ENCODE results near the gene TEX52. TPM values are rescaled to one million over a fixed set of nuclear protein-coding genes. Genes with fewer than 3 reads are reported as not detected.

TEX52 gene
- polyA plus RNA-seq, 1 donor (not counting 4 experiments of a cell fraction or from before 2014, with no cell fraction given) = not detected

DNA sequence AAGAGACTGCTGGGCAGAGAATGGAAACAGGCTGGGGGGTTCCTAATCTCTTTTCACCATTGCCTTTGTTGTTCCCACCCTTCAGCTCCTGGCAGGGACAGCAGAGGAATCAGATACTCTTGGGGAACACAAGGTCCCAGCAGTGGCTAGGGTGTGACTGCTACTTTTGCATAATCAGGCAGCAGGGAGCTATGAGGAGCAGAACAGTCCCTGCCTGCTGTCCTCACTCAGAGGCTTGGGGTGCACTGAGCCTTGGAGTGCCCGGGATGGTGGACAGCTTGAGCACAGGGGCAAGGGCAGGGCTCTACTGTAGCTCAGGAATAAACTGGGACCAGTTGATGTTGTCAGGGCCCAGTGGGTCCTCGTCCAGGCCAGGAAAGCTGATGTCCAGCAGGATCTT is 1.5 kb upstream of the TEX52 start:
- H4K20me1 ChIP-seq (ENCODE audit: control insufficient read depth, extremely low read depth, insufficient read depth, low read length) = no peaks in the 10 kb centered on the region
- H3K27me3 ChIP-seq (ENCODE audit: control insufficient read depth, extremely low read depth, insufficient read depth, low read length) = no peaks in the 10 kb centered on the region
- TF ChIP-seq, protein P1, sequence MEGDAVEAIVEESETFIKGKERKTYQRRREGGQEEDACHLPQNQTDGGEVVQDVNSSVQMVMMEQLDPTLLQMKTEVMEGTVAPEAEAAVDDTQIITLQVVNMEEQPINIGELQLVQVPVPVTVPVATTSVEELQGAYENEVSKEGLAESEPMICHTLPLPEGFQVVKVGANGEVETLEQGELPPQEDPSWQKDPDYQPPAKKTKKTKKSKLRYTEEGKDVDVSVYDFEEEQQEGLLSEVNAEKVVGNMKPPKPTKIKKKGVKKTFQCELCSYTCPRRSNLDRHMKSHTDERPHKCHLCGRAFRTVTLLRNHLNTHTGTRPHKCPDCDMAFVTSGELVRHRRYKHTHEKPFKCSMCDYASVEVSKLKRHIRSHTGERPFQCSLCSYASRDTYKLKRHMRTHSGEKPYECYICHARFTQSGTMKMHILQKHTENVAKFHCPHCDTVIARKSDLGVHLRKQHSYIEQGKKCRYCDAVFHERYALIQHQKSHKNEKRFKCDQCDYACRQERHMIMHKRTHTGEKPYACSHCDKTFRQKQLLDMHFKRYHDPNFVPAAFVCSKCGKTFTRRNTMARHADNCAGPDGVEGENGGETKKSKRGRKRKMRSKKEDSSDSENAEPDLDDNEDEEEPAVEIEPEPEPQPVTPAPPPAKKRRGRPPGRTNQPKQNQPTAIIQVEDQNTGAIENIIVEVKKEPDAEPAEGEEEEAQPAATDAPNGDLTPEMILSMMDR (optimal IDR thresholded peaks at IDR 0.05 in 1 of 3, IDR thresholded peaks at IDR 0.05 in 1 of 3, conservative IDR thresholded peaks at IDR 0.05 in 1 of 3; ENCODE audit: extremely low read depth in 1 of 3, insufficient read depth in 2 of 3, low read length in 3 of 3) = no peak
- no peak for TF ChIP-seq EZH2 (IDR thresholded peaks at IDR 0.05; ENCODE audit: low read length)
- no peaks in the 10 kb centered on the region for H3K4me1 ChIP-seq (ENCODE audit: control insufficient read depth, extremely low read depth, insufficient read depth, low read length)
- H3K27ac ChIP-seq (ENCODE audit: control insufficient read depth, insufficient read depth, low read length) = no peak overlapping the region
- FAIRE-seq (no peak), DNase-seq (ENCODE audit: low read depth, low spot score) (no peak)
- H3K9ac ChIP-seq (ENCODE audit: control insufficient read depth, extremely low read depth, insufficient read depth, low read length) = no peak overlapping the region
- H3K36me3 ChIP-seq (ENCODE audit: control insufficient read depth in 2 of 2, extremely low read depth in 1 of 2, insufficient read depth in 2 of 2, low read length in 2 of 2) = peaks cover 0 to 13% of the 10 kb centered on the region in 2 experiments
- dilution Hi-C loops (cut with MboI; ENCODE audit: extremely low pct_ligation_motif_present, low sequenced_read_pairs) = no loop called here
- H3K79me2 ChIP-seq (ENCODE audit: control insufficient read depth, insufficient read depth, low read length) = no peaks in the 10 kb centered on the region
- no peak overlapping the region for H3K4me3 ChIP-seq (ENCODE audit: control insufficient read depth in 2 of 3, extremely low read depth in 1 of 3, insufficient read depth in 2 of 3, low read depth in 1 of 3, low read length in 3 of 3)
- H3K4me2 ChIP-seq (ENCODE audit: control insufficient read depth, extremely low read depth, insufficient read depth, low read depth, low read length) = no peak overlapping the region
- H3K9me3 ChIP-seq (ENCODE audit: control insufficient read depth, low read depth, low read length) = no peaks in the 10 kb centered on the region
- no peaks in the 10 kb centered on the region for H3K9me1 ChIP-seq (ENCODE audit: control insufficient read depth, extremely low read depth, insufficient read depth, low read length)
- no peak overlapping the region for H2AFZ ChIP-seq (ENCODE audit: control insufficient read depth, low read length)

DNA sequence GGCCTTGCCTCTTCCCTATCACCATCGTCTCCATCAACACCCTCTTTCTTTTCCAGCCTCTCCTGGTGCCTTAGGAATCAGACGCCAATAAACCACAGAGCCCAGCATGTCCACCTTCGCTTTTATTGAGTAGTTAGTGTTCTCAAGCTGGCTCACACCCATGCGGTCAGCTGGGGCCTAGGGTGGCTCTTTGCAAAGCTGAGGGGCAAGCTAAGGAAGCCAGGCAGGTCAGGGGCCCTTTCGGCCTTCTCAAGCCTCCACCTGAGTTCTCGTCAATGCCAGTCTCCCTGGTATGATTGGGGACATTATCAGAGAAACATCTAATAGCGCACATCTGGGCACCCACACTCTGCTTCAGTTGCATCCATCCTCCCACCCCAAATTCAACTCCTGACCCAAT is 737 bp upstream of the TEX52 start:
- H3K79me2 ChIP-seq (ENCODE audit: control insufficient read depth, insufficient read depth, low read length) = no peaks in the 10 kb centered on the region
- H3K36me3 ChIP-seq (ENCODE audit: control insufficient read depth in 2 of 2, extremely low read depth in 1 of 2, insufficient read depth in 2 of 2, low read length in 2 of 2) = peaks cover 0 to 8% of the 10 kb centered on the region in 2 experiments
- dilution Hi-C loops (cut with MboI; ENCODE audit: extremely low pct_ligation_motif_present, low sequenced_read_pairs) = no loop called here
- FAIRE-seq (no peak), DNase-seq (ENCODE audit: low read depth, low spot score) (no peak)
- TF ChIP-seq, protein P1 (optimal IDR thresholded peaks at IDR 0.05 in 1 of 3, IDR thresholded peaks at IDR 0.05 in 1 of 3, conservative IDR thresholded peaks at IDR 0.05 in 1 of 3; ENCODE audit: extremely low read depth in 1 of 3, insufficient read depth in 2 of 3, low read length in 3 of 3) = no peak
- no peak for TF ChIP-seq EZH2 (IDR thresholded peaks at IDR 0.05; ENCODE audit: low read length)
- no peak overlapping the region for H3K9ac ChIP-seq (ENCODE audit: control insufficient read depth, extremely low read depth, insufficient read depth, low read length)
- H3K27ac ChIP-seq (ENCODE audit: control insufficient read depth, insufficient read depth, low read length) = no peak overlapping the region
- H3K9me3 ChIP-seq (ENCODE audit: control insufficient read depth, low read depth, low read length) = no peaks in the 10 kb centered on the region
- H2AFZ ChIP-seq (ENCODE audit: control insufficient read depth, low read length) = no peak overlapping the region
- H3K9me1 ChIP-seq (ENCODE audit: control insufficient read depth, extremely low read depth, insufficient read depth, low read length) = no peaks in the 10 kb centered on the region
- no peak overlapping the region for H3K4me2 ChIP-seq (ENCODE audit: control insufficient read depth, extremely low read depth, insufficient read depth, low read depth, low read length)
- no peak overlapping the region for H3K4me3 ChIP-seq (ENCODE audit: control insufficient read depth in 2 of 3, extremely low read depth in 1 of 3, insufficient read depth in 2 of 3, low read depth in 1 of 3, low read length in 3 of 3)
- no peaks in the 10 kb centered on the region for H4K20me1 ChIP-seq (ENCODE audit: control insufficient read depth, extremely low read depth, insufficient read depth, low read length)
- H3K4me1 ChIP-seq (ENCODE audit: control insufficient read depth, extremely low read depth, insufficient read depth, low read length) = no peaks in the 10 kb centered on the region
- H3K27me3 ChIP-seq (ENCODE audit: control insufficient read depth, extremely low read depth, insufficient read depth, low read length) = no peaks in the 10 kb centered on the region
